Measurements from ENCODE around the gene MAPK8. TPM values are rescaled to one million over a fixed set of nuclear protein-coding genes. Genes with fewer than 3 reads are reported as not detected.

Gene MAPK8
- polyA plus RNA-seq, 2 of the 4 experiments (the other 2 are of a cell fraction), result 29.6 to 71.4 TPM

- TF ChIP-seq RARB (CRISPR knock-in tag; IDR thresholded peaks at IDR 0.05) (no peak), MAFK (IDR thresholded peaks at IDR 0.05; ENCODE audit: partially characterized antibody) (peak; percentile 61)
- ChIA-PET CTCF (no interaction called here), POLR2A (no interaction called here)
- Histone ChIP-seq H3K9me3 (peaks cover 11% of the 10 kb centered on the region), H3K27ac (no peak overlapping the region), H3K4me1 (peaks cover 15% of the 10 kb centered on the region), H3K4me2 (no peak overlapping the region), H3K4me3 (no peak overlapping the region)
- ATAC-seq (no peak), DNase-seq (ENCODE audit: low read depth in 1 of 2, low spot score in 1 of 2) (no peak), FAIRE-seq (no peak)
- 83% methylated on average over 6 of the region's 6 CpGs for WGBS (ENCODE audit: missing lambda C conversion rate)
These were observed 104.0 kb downstream of the MAPK8 start for GRCh38 chr10:48410503-48410902.

GRCh38 chr10:48411510-48411909 is 105.0 kb downstream of the MAPK8 start:
- H3K27ac ChIP-seq, result no peak overlapping the region
- no peak for ATAC-seq
- whole genome bisulfite sequencing (ENCODE audit: missing lambda C conversion rate), result 95% methylated on average over 2 of the region's 2 CpGs
- TF ChIP-seq JUNB (IDR thresholded peaks at IDR 0.05), result no peak
- no peak for TF ChIP-seq SMC3 (IDR thresholded peaks at IDR 0.05)
- TF ChIP-seq POLR2AphosphoS2 (conservative IDR thresholded peaks at IDR 0.05; ENCODE audit: low read length), result no peak
- TF ChIP-seq FOXS1 (CRISPR knock-in tag; IDR thresholded peaks at IDR 0.05), result no peak
- TF ChIP-seq KDM5A (IDR thresholded peaks at IDR 0.05), result no peak
- no peak for TF ChIP-seq REST (IDR thresholded peaks at IDR 0.05)
- TF ChIP-seq MAZ (IDR thresholded peaks at IDR 0.05; ENCODE audit: borderline replicate concordance, low read depth, low read length), result no peak
- TF ChIP-seq USF2 (IDR thresholded peaks at IDR 0.05), result no peak
- no peak for TF ChIP-seq PHF8 (IDR thresholded peaks at IDR 0.05; ENCODE audit: borderline replicate concordance, low read depth)
- TF ChIP-seq FOSL2 (IDR thresholded peaks at IDR 0.05), result no peak
- no peak for TF ChIP-seq FOSL2 (CRISPR knock-in tag; IDR thresholded peaks at IDR 0.05)
- no peak for TF ChIP-seq RARB (CRISPR knock-in tag; IDR thresholded peaks at IDR 0.05)
- no peak for TF ChIP-seq JUN (IDR thresholded peaks at IDR 0.05)
- no peak for TF ChIP-seq RCOR1 (IDR thresholded peaks at IDR 0.05; ENCODE audit: low read depth, low read length)
- TF ChIP-seq POLR2A (IDR thresholded peaks at IDR 0.05; ENCODE audit: low read length), result no peak
- no peak for TF ChIP-seq GATA3 (IDR thresholded peaks at IDR 0.05; ENCODE audit: borderline replicate concordance)
- no peak for TF ChIP-seq CTCF (IDR thresholded peaks at IDR 0.05)
- TF ChIP-seq ATOH8 (CRISPR knock-in tag; IDR thresholded peaks at IDR 0.05; ENCODE audit: low read depth), result no peak
- TF ChIP-seq ESRRA (IDR thresholded peaks at IDR 0.05; ENCODE audit: borderline replicate concordance, low read length), result no peak
- no peak for TF ChIP-seq HOXB13 (CRISPR knock-in tag; IDR thresholded peaks at IDR 0.05; ENCODE audit: low read depth)
- no peak for TF ChIP-seq MAFK (IDR thresholded peaks at IDR 0.05; ENCODE audit: partially characterized antibody)
- H3K4me3 ChIP-seq, result no peak overlapping the region
- CTCF ChIA-PET, result no interaction called here
- H3K4me1 ChIP-seq, result peaks cover 9% of the 10 kb centered on the region
- DNase-seq (ENCODE audit: low read depth in 1 of 2, low spot score in 1 of 2), result no peak
- peaks cover 11% of the 10 kb centered on the region for H3K9me3 ChIP-seq
- POLR2A ChIA-PET, result no interaction called here
- H3K4me2 ChIP-seq, result no peak overlapping the region
- FAIRE-seq, result no peak

Data from A549 (cell line).